ENCODE measurements around the gene ATP7A. TPM values are rescaled to one million over a fixed set of nuclear protein-coding genes. Genes with fewer than 3 reads are reported as not detected.
A peak's percentile ranks its signal among the peaks of the same experiment; 100 is the strongest.

Gene ATP7A
- total RNA-seq, 1 donor from 2014 or later: 11.1 TPM

DNA sequence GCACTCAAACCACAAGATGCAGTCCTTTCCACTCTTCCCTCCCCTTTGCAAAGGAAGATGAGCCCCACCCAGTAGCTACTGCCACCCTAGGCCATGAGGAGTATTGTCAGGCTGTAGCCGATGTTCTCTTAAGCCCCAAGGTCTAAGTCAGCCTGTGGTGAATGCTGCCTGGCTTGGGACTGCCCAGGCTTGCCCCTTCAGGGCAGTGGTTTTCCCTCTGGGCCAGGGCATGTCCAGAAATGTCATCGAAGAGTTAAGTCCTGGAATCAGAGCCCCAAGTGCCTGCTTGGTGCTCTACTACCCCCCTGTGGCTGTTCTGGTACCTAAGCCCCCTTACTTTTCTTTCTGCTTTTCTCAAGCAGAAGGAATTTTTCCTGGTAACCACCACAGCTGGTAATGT lies 181.8 kb downstream of the ATP7A start:
- no peak overlapping the region for H3K4me3 Mint-ChIP-seq
- no peak for DNase-seq (ENCODE audit: extremely low spot score, unreplicated experiment)
- H3K27ac Mint-ChIP-seq: no peak overlapping the region
- H3K9me3 Mint-ChIP-seq: no peaks in the 10 kb centered on the region
- no peaks in the 10 kb centered on the region for H3K36me3 Mint-ChIP-seq
- TF ChIP-seq, protein P1, sequence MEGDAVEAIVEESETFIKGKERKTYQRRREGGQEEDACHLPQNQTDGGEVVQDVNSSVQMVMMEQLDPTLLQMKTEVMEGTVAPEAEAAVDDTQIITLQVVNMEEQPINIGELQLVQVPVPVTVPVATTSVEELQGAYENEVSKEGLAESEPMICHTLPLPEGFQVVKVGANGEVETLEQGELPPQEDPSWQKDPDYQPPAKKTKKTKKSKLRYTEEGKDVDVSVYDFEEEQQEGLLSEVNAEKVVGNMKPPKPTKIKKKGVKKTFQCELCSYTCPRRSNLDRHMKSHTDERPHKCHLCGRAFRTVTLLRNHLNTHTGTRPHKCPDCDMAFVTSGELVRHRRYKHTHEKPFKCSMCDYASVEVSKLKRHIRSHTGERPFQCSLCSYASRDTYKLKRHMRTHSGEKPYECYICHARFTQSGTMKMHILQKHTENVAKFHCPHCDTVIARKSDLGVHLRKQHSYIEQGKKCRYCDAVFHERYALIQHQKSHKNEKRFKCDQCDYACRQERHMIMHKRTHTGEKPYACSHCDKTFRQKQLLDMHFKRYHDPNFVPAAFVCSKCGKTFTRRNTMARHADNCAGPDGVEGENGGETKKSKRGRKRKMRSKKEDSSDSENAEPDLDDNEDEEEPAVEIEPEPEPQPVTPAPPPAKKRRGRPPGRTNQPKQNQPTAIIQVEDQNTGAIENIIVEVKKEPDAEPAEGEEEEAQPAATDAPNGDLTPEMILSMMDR (conservative IDR thresholded peaks at IDR 0.05): peak; percentile 57
- H3K27me3 Mint-ChIP-seq: no peaks in the 10 kb centered on the region
- H3K4me1 Mint-ChIP-seq (ENCODE audit: unreplicated experiment): no peaks in the 10 kb centered on the region

DNA sequence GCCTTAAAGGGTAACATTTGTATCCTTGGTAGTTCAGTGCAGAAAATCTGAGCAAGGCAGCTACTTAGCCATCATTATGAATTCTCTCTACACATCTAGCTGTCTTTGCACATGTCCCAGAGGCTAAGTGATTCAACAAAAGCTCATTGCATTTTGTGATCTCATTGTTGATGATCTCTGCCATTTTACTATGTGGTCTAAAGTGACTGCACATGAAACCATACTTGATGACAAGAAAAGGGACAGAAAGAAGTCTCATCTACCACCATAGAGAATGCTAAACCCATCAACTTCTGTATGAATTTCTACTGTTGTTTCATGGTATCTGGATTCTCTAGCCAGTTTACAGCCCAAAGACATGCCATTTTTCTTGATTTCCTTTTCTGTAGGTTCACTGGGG lies 187.6 kb downstream of the ATP7A start:
- Mint-ChIP-seq H3K9me3 (peaks cover 8% of the 10 kb centered on the region), H3K36me3 (no peaks in the 10 kb centered on the region), H3K4me3 (no peak overlapping the region), H3K27ac (no peak overlapping the region), H3K4me1 (ENCODE audit: unreplicated experiment) (no peaks in the 10 kb centered on the region), H3K27me3 (no peaks in the 10 kb centered on the region)
- no peak for DNase-seq (ENCODE audit: extremely low spot score, unreplicated experiment)
- TF ChIP-seq, protein P1 (conservative IDR thresholded peaks at IDR 0.05): no peak

Other genes starting within 250 kb of the ATP7A start
- 86.7 and 110 TPM in 2 replicates for gene ATRX, start 124.5 kb upstream of the ATP7A start, total RNA-seq (ENCODE audit: low replicate concordance)
- 57.8 and 59.5 TPM in 2 replicates for gene MAGT1, start 15.3 kb upstream of the ATP7A start, total RNA-seq (ENCODE audit: low replicate concordance)
- gene COX7B, start 11.2 kb upstream of the ATP7A start, total RNA-seq (ENCODE audit: low replicate concordance): 245 and 387 TPM in 2 replicates
- not detected in 2 replicates for gene PGAM4, start 58.9 kb downstream of the ATP7A start, total RNA-seq (ENCODE audit: low replicate concordance)
- 203 and 228 TPM in 2 replicates for gene PGK1, start 193.6 kb downstream of the ATP7A start, total RNA-seq (ENCODE audit: low replicate concordance)
- 11.6 and 25.1 TPM in 2 replicates for gene TAF9B, start 229.0 kb downstream of the ATP7A start, total RNA-seq (ENCODE audit: low replicate concordance)

Data from type B pancreatic cell (in vitro differentiated cells).